Stimulated activated CD8-positive, alpha-beta memory T cell treated with anti-CD3 and anti-CD28 coated beads, Interleukin-7, amount 100 ng/mL, for 1 hour (primary cell): ENCODE data around the gene GDA.
A peak's percentile ranks its signal among the peaks of the same experiment; 100 is the strongest.
"Not testable (repeated sequence)": the region's sequence is repeated elsewhere in the genome, so short reads cannot be mapped to it uniquely, and the experiment has no call there.

ENCODE experiments used
- DNase-seq, 2 donors: peaks; one replicate each; pipeline ENCODE4 v3.0.0-alpha.2; 2020; ENCODE audit warnings: low read depth in 2 of 2

Gene GDA

GRCh38 chr9:72207278-72207677 lies 58.0 kb downstream of the GDA start:
- DNase-seq, result no peak

- DNase-seq, result no peak
These were observed 61.3 kb downstream of the GDA start for GRCh38 chr9:72210522-72210921.

DNA sequence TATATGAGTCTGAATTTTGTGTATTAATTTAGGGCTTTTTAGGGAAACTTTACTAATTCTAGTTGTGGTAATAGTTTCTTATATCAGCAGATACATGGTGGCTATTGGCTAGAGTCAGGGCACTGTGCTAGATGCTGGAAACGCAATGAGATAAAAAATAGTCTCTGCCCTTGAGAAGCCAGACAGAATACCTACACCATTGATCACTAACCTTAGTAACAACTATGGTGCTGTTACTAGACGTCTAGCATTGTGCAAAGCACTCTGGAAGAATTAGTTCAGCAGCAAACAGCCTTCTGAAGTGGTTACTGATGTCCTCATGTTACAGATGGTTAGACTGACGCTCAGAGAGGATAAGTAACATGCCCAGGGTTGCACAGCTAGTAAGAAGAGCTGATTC lies 61.8 kb downstream of the GDA start:
- no peak for DNase-seq

- no peak for DNase-seq
These were observed 64.7 kb downstream of the GDA start for GRCh38 chr9:72213906-72214305.

DNA sequence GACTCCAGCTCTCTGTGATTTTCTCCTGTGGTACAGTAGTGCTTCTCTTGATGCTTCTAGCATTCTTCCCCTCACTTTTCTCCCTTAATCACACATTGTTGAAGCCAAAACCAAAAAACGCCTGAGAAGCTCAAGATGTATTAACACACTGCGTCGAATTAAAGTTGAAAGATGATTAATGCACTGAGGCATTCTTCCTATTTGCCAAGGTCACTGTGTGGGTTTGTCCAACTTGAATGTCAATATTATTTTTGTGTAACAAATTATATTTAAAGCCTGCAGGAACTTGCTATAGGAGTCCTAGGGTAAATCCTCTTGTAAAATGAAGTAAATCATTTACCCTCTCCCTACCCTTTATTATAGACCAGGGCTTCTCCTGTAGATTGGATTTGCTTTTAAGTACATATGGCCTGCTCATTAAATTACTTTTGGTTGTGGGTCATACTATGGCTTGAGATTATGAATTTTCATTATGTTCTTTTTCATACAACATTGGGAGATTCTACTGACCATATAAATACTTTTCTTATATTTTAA lies 68.1 kb downstream of the GDA start:
- no peak for DNase-seq

DNA sequence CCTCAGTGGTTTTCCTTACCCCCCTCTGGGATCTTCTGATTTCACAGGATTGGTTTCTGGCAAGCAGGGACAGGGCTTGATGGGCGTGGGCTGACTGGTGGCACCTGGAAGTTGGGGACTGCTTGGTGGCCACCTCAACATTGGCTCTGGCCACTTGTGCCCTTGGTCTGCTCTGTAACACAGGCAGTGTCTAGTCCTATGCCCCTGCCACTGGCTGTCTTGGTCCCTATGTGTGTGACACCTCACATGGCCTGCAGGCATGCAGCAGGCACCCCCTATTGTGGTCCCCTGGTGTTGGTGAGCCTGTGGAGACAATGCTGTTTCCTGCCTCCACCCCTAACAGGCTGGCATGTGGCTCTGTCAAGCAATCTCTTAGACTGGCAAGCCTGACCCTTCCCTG lies 71.3 kb downstream of the GDA start:
- no peak for DNase-seq

- DNase-seq, result no peak
These were observed 77.0 kb downstream of the GDA start for GRCh38 chr9:72226146-72226812.

DNA sequence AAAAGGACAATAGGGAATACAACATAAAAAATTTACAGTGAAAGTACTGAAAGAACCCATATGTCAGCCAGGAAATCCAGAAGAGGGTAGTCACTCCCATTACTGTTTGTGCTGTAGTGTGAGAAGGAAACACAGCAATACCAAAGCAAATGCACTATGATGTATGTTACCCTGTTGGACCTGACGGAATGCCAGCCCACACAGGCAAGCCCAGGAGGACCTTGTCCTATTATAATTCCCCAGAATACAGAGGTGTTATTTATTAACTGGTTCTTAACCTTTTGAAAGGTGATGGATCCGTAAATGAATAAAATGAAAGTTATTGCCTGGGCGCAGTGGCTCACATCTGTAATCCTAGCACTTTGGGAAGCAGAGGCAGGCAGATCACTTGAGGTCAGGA lies 79.0 kb downstream of the GDA start:
- no peak for DNase-seq

DNA sequence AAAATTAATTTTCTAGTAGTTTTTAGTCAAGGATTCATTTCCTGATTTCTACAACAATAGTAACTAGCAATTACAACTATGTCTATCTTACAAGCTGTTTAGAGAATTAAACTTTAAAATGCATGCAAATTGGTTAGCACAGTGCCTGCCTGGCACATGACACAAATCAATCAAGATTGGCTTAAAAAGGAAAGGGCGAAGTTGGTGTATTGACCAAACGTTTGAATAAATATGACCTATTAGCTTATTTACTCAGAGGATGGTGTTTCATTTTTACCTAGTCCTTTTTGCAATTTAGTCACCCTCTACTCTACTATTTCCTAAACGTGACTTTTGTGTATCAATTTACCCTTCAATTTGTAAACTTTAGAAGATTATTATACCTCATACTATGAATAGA lies 83.5 kb downstream of the GDA start:
- no peak for DNase-seq

GRCh38 chr9:72247549-72247948 lies 98.3 kb downstream of the GDA start:
- no peak for DNase-seq

GRCh38 chr9:72251589-72251988 lies 102.3 kb downstream of the GDA start:
- DNase-seq, result no peak

DNA sequence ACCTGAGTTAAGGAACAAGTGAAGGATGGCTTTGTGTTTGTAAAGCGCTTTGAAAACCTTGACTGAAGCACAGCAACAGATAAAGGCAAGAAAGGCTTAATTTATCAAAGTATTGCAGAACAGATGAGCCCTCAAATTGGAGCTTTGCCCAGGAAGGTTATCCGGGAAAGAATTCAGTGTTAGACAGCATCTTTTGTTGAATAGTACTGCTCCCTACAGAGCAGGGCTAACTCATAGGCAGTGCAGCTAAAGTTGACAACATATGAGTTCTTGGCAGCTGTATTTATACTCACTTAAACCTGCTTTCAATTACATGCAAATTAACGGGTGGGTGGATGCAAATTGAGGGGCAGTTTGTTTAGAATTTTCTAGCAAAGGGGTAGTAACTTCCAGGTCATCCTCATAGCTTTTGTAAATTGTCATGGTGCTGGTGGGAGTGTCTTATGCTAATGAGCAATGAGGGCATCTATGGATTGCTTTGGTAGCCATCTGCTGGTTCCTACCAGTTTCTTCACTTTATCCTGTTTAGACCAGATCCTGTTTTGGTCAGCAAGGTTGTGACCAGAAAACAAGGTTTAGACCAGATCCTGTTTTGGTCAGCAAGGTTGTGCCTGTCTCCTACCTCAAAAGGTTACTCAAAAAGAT lies 105.8 kb downstream of the GDA start:
- no peak for DNase-seq

DNA sequence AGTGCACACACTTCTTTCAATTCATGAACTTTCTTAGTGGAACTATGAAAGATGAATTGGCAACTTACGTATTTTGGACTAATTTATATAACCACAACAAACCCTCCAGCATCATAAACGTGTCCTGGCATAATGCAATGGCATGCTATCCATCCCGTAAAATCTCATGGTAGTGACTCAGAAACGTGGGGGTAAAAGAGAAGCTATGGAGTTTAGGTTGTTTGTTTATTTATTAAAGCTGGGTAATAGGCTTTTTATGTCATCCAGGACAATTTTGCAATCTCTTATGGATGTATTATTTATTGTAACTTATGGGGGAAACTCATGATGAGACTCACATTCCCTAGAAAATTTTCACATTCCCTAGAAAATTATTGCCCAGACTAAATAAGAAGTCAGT lies 106.3 kb downstream of the GDA start:
- DNase-seq, result no peak

GRCh38 chr9:72256931-72257330 lies 107.7 kb downstream of the GDA start:
- no peak for DNase-seq

GRCh38 chr9:72257814-72258213 lies 108.6 kb downstream of the GDA start:
- no peak for DNase-seq

GRCh38 chr9:72262063-72262462 lies 112.8 kb downstream of the GDA start:
- DNase-seq, result no peak

DNA sequence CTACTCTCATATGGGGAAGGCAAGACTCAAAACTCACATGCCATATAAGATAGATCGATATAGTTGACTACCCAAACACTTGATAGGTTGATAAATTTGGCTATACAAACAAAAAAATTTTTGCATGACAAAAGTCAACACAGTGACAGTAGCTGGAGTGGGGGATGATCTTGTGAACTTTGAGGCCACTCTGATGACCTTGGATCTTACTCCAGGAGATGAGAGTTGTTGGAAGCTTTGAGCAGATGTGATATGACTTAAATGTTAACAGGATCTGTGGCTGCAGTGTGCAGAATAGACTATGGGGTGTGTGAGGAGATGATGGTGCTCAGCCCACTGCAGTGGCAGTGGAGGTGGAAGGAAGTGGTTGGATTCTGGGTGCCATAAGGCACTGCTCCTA lies 114.3 kb downstream of the GDA start:
- no peak for DNase-seq

DNA sequence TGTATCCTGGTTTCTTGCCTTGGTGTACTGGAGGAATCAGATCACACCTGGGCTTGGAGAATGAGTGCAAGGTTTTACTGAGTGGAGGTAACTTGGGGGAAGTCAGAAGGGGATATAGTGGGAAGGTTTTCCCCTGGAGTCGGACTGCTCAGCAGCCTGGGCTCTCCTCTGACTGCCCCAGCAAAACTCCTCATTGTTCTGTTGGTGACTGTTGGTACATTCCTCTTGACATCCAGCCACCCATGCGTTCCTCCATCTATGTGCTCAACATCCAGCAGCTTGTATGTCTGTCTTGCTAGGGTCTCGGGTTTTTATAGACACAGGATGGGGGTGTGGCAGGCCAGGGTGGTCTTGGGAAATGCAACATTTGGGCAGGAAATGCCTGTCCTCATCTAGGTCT lies 119.7 kb downstream of the GDA start:
- DNase-seq, result no peak

- not testable (repeated sequence) for DNase-seq
These were observed 121.1 kb downstream of the GDA start for GRCh38 chr9:72270359-72270758.

DNA sequence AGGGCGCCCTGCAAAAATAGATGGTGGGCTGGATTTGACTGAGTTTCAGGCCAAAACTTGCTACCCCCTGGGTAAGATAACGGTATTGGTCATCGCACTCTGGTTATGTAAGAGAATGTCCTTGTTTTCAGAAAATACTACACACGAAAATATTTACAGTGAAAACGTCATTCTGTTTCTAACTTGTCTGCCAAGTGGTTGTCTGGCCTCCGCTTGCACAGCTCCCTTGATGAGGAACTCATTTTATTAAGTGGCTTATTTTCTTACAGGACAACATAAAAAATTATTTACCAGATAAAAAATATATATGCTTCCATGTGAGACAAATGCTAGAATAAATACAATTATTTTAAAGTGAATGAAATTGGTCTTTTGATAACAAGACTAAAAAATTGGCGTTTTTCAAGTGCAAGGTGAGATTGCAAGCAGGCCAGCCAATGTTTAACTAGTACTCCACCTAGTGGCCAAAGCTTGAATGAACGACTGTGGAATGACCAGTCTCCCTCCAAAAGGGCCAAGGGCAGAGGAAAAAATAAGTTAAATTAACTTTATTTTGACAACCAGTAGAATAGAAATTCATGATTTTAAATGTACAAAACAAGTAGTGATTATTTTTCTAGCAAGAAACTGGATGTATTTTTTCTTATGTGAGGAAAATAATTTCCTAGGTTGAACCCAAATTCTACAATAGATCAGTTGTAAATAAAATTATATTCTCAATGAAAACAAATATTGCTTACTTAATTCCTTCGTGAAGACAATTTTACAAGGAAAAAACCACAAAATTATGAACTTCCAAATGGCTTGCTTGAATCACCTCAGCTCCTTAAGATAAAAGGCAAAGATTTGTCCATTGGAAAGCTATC lies 122.6 kb downstream of the GDA start:
- peak in 1 of 2 donors; percentile 20 for DNase-seq

GRCh38 chr9:72274441-72274840 lies 125.2 kb downstream of the GDA start:
- no peak for DNase-seq

- DNase-seq, result no peak
These were observed 125.7 kb downstream of the GDA start for GRCh38 chr9:72274916-72275315.

DNA sequence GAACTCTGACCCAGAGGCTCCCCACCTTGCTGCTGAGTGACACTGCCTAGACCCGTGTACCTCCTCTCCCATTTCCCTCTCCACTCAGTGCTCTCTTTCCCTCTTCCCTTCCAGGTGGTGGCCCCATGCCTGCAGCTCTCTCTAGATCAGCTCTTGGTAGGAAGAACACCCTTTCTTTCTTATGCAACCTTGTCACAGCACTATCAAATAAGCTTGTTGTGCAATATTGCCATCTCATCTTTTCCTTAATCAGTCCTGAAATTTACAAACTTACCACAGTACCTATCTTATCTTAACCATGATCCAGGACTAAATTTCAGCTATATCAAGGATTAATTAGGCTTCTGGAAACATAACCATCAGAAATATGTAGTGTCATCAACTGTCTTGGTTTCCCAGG lies 127.2 kb downstream of the GDA start:
- no peak for DNase-seq
